Ovary (tissue), 3 donors: ENCODE results near the gene RPS2.
"Not testable (repeated sequence)": the region's sequence is repeated elsewhere in the genome, so short reads cannot be mapped to it uniquely, and the experiment has no call there.

Source experiments
- EP300 ChIP-seq: sonication (generic); formaldehyde crosslinking; IDR thresholded peaks from one replicate; pipeline ENCODE4 v1.6.1; 2017; ENCODE audit warnings: antibody characterized with exemption
- POLR2A ChIP-seq: fragments of 450-650 bp; IDR thresholded peaks from one replicate; pipeline ENCODE4 v1.6.1; 2017; ENCODE audit warnings: antibody characterized with exemption, mild to moderate bottlenecking, moderate library complexity
- TF ChIP-seq, protein P1 (sequence below), 3 donors: fragments of 450-650 bp in 2 of 3; fragments of 200-600 bp in 1 of 3; IDR thresholded peaks; one replicate each; pipeline versions ENCODE4 v1.5.1 to v1.8.0; 2016 to 2022; ENCODE audit warnings: antibody characterized with exemption in 3 of 3, mild to moderate bottlenecking in 1 of 3
- donor health status: DM: no; HTN: no; CAD: no.

DNA sequence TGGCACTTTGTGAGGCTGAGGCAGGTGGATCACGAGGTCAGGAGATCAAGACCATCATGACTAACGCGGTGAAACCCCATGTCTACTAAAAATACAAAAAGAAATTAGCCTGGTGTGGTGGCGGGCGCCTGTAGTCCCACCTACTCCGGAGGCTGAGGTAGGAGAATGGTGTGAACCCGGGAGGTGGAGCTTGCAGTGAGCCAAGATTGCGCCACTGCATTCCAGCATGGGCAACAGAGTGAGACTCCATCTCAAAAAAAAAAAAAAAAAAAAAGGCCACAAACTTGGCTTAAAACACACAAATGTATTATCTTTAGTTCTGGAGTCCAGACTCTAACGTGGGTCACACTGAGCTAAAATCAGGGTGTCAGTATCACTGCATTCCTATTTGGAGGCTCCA is 47.1 kb upstream of the RPS2 start:
- TF ChIP-seq, protein P1, sequence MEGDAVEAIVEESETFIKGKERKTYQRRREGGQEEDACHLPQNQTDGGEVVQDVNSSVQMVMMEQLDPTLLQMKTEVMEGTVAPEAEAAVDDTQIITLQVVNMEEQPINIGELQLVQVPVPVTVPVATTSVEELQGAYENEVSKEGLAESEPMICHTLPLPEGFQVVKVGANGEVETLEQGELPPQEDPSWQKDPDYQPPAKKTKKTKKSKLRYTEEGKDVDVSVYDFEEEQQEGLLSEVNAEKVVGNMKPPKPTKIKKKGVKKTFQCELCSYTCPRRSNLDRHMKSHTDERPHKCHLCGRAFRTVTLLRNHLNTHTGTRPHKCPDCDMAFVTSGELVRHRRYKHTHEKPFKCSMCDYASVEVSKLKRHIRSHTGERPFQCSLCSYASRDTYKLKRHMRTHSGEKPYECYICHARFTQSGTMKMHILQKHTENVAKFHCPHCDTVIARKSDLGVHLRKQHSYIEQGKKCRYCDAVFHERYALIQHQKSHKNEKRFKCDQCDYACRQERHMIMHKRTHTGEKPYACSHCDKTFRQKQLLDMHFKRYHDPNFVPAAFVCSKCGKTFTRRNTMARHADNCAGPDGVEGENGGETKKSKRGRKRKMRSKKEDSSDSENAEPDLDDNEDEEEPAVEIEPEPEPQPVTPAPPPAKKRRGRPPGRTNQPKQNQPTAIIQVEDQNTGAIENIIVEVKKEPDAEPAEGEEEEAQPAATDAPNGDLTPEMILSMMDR (IDR thresholded peaks at IDR 0.05), result not testable (repeated sequence)
- not testable (repeated sequence) for TF ChIP-seq POLR2A, EP300
